Gastrocnemius medialis (tissue), 4 donors: Measurements from ENCODE around the gene LHCGR.

Experiments used
- POLR2A ChIP-seq, 2 donors: fragments of 450-650 bp; IDR thresholded peaks; one replicate each; pipeline ENCODE4 v1.6.1; 2017; ENCODE audit warnings: antibody characterized with exemption in 2 of 2, mild to moderate bottlenecking in 2 of 2, moderate library complexity in 2 of 2
- TF ChIP-seq, protein P1 (sequence below), 5 experiments: fragments of 450-650 bp in 3 of 5; fragments of 200-600 bp in 2 of 5; sonication (generic) in 2 of 5; IDR thresholded peaks in 4 of 5; conservative IDR thresholded peaks in 1 of 5; 1 replicate in 4 of 5; 2 replicates in 1 of 5; pipeline ENCODE4 v1.5.1; 2016 to 2019; ENCODE audit warnings: antibody characterized with exemption in 5 of 5, mild to moderate bottlenecking in 3 of 5, moderate library complexity in 3 of 5

GRCh38 chr2:48733067-48733503, 22.4 kb downstream of the LHCGR start:
- TF ChIP-seq, protein P1, sequence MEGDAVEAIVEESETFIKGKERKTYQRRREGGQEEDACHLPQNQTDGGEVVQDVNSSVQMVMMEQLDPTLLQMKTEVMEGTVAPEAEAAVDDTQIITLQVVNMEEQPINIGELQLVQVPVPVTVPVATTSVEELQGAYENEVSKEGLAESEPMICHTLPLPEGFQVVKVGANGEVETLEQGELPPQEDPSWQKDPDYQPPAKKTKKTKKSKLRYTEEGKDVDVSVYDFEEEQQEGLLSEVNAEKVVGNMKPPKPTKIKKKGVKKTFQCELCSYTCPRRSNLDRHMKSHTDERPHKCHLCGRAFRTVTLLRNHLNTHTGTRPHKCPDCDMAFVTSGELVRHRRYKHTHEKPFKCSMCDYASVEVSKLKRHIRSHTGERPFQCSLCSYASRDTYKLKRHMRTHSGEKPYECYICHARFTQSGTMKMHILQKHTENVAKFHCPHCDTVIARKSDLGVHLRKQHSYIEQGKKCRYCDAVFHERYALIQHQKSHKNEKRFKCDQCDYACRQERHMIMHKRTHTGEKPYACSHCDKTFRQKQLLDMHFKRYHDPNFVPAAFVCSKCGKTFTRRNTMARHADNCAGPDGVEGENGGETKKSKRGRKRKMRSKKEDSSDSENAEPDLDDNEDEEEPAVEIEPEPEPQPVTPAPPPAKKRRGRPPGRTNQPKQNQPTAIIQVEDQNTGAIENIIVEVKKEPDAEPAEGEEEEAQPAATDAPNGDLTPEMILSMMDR (IDR thresholded peaks at IDR 0.05 in 4 of 5, conservative IDR thresholded peaks at IDR 0.05 in 1 of 5), result no peak
- TF ChIP-seq POLR2A (IDR thresholded peaks at IDR 0.05), result no peak
